GM19395 (cell line): ENCODE results near the gene EBNA1BP2.
"Not testable (repeated sequence)": the region's sequence is repeated elsewhere in the genome, so short reads cannot be mapped to it uniquely, and the experiment has no call there.

Experiments used
- ATAC-seq: cut with Tn5 transposase; IDR thresholded peaks from one replicate; pipeline ENCODE4 v1.9.1; 2021; ENCODE audit warnings: mild to moderate bottlenecking, moderate library complexity; ENCODE audit not compliant: unreplicated experiment

EBNA1BP2 gene

GRCh38 chr1:43123031-43123430 is 49.1 kb downstream of the EBNA1BP2 start:
- ATAC-seq: no peak

DNA sequence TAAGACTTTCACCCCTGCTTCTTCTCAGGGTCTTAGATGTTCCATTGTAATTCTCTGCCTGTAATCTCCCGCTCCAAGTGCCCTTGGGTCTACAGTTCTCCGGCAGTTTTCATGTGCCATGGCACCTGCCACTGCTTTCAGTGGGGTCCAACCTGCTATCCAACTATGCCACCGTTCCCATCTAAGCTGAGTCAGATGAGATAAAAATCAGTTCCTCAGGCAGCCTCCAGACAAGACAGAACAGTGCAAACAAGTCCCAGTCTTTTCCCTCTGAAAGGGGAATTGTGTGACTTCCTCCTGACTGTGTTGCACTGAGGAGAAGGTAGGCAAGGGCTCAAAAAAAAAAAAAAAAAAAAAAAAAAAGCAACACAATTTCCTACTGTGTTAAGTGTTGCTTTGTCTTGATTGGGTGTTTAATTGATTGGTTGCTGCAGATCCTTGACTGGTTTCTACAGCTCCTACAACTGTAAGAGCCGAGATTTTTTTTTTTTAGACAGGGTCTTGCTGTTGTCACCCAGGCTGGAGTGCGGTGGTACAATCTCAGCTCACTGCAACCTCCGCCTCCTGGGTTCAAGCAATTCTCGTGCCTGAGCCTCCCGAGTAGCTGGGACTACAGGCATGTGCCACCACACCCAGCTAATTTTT is 50.7 kb downstream of the EBNA1BP2 start:
- ATAC-seq: no peak

DNA sequence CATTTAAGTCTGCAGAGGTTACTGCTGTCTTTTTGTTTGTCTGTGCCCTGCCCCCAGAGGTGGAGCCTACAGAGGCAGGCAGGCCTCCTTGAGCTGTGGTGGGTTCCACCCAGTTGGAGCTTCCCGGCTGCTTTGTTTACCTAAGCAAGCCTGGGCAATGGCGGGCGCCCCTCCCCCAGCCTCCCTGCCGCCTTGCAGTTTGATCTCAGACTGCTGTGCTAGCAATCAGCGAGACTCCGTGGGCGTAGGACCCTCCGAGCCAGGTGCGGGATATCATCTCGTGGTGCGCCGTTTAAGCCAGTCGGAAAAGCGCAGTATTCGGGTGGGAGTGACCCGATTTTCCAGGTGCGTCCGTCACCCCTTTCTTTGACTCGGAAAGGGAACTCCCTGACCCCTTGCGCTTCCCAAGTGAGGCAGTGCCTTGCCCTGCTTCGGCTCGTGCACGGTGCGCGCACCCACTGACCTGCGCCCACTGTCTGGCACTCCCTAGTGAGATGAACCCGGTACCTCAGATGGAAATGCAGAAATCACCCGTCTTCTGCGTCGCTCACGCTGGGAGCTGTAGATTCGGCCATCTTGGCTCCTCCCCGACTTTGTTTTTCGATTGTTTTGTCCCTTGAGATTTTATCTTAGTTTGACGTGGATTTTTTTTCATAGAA is 52.0 kb downstream of the EBNA1BP2 start:
- ATAC-seq: not testable (repeated sequence)
